Effector CD8-positive, alpha-beta T cell (primary cell): ENCODE measurements around the gene DUSP22.

ENCODE experiments used
- DNase-seq: peaks from one replicate; lab custom pipeline; 2025; lab: John Stamatoyannopoulos, UW

Gene DUSP22

GRCh38 chr6:351867-352289 is 59.6 kb downstream of the DUSP22 start:
- no peak for DNase-seq

- no peak for DNase-seq
These were observed 60.2 kb downstream of the DUSP22 start for GRCh38 chr6:352474-352873.

- DNase-seq: no peak
These were observed 60.7 kb downstream of the DUSP22 start for GRCh38 chr6:352896-353470.

GRCh38 chr6:353642-354614 is 61.6 kb downstream of the DUSP22 start:
- DNase-seq: no peak

- no peak for DNase-seq
These were observed 62.5 kb downstream of the DUSP22 start for GRCh38 chr6:354631-355280.

- no peak for DNase-seq
These were observed 63.3 kb downstream of the DUSP22 start for GRCh38 chr6:355373-356208.

GRCh38 chr6:356828-357251 is 64.6 kb downstream of the DUSP22 start:
- DNase-seq: no peak

GRCh38 chr6:357261-357790 is 65.0 kb downstream of the DUSP22 start:
- DNase-seq: no peak

GRCh38 chr6:357791-358341 is 65.6 kb downstream of the DUSP22 start:
- no peak for DNase-seq

- no peak for DNase-seq
These were observed 66.1 kb downstream of the DUSP22 start for GRCh38 chr6:358432-358831.

- DNase-seq: no peak
These were observed 66.6 kb downstream of the DUSP22 start for GRCh38 chr6:358847-359246.

GRCh38 chr6:359261-360035 is 67.2 kb downstream of the DUSP22 start:
- no peak for DNase-seq

GRCh38 chr6:360349-360748 is 68.1 kb downstream of the DUSP22 start:
- no peak for DNase-seq

GRCh38 chr6:360764-361373 is 68.6 kb downstream of the DUSP22 start:
- no peak for DNase-seq

- no peak for DNase-seq
These were observed 69.3 kb downstream of the DUSP22 start for GRCh38 chr6:361411-362132.

- no peak for DNase-seq
These were observed 70.1 kb downstream of the DUSP22 start for GRCh38 chr6:362231-362923.

- DNase-seq: no peak
These were observed 70.6 kb downstream of the DUSP22 start for GRCh38 chr6:362924-363249.

- DNase-seq: no peak
These were observed 71.0 kb downstream of the DUSP22 start for GRCh38 chr6:363291-363690.

GRCh38 chr6:363909-364308 is 71.6 kb downstream of the DUSP22 start:
- no peak for DNase-seq
